Kidney epithelial cell (primary cell): ENCODE data around the gene ATXN7L2. TPM values are rescaled to one million over a fixed set of nuclear protein-coding genes. Genes with fewer than 3 reads are reported as not detected.
"Not testable (repeated sequence)": the region's sequence is repeated elsewhere in the genome, so short reads cannot be mapped to it uniquely, and the experiment has no call there.

Experiments
- DNase-seq: peaks from one replicate; pipeline ENCODE4 v3.0.0-alpha.2; 2010; ENCODE audit warnings: low read depth
- H3K27me3 ChIP-seq: 2 replicates; pipeline ENCODE4 v1.6.0; 2011; ENCODE audit warnings: low read length; ENCODE audit not compliant: control insufficient read depth, insufficient read depth
- H3K36me3 ChIP-seq: 2 replicates; pipeline ENCODE4 v1.5.1; 2011; ENCODE audit warnings: low read length; ENCODE audit not compliant: control insufficient read depth, insufficient read depth
- H3K4me3 ChIP-seq: 2 replicates; pipeline ENCODE4 v1.5.1; 2011; ENCODE audit warnings: low read depth, mild to moderate bottlenecking, control low read depth, low read length
- CTCF ChIP-seq: IDR thresholded peaks from 2 replicates; pipeline ENCODE4 v1.5.1; 2011; ENCODE audit warnings: mild to moderate bottlenecking, moderate library complexity, low read length, control low read depth, inconsistent platforms; ENCODE audit not compliant: insufficient read depth, poor library complexity, severe bottlenecking
- total RNA-seq: library from RNA; depleted of rRNA; stranded (reverse); fragments of >200 nt; gene quantifications from 2 replicates; pipeline ENCODE4 v1.2.3, GENCODE V29; 2015

Gene ATXN7L2
- 6.7 and 8.3 TPM in 2 replicates for total RNA-seq

GRCh38 chr1:109483672-109484518, at the start of gene ATXN7L2:
Gene ATXN7L2 (plus strand): TSS chr1:109483905. CDS start chr1:109483954, 49 bp downstream.
- Histone ChIP-seq H3K27me3 (peaks cover 15% of the 10 kb centered on the region), H3K4me3 (peak within 1 kb of the TSS; percentile 68), H3K36me3 (peaks cover 1% of the 10 kb centered on the region)
- no peak for TF ChIP-seq CTCF
- peak; percentile 50 for DNase-seq

- Histone ChIP-seq H3K27me3 (no peaks in the 10 kb centered on the region), H3K36me3 (no peaks in the 10 kb centered on the region), H3K4me3 (no peak overlapping the region)
- TF ChIP-seq CTCF, result no peak
- DNase-seq, result no peak
Observed at GRCh38 chr1:109434484-109434883, 49.2 kb upstream of the ATXN7L2 start.

GRCh38 chr1:109438798-109439297, 44.9 kb upstream of the ATXN7L2 start:
- TF ChIP-seq CTCF, result no peak
- H3K4me3 ChIP-seq, result no peak overlapping the region
- peak; percentile 81 for DNase-seq
- no peaks in the 10 kb centered on the region for H3K36me3 ChIP-seq
- H3K27me3 ChIP-seq, result peaks cover 3% of the 10 kb centered on the region

GRCh38 chr1:109441069-109441468, 42.6 kb upstream of the ATXN7L2 start:
- no peaks in the 10 kb centered on the region for H3K36me3 ChIP-seq
- no peak for TF ChIP-seq CTCF
- no peak for DNase-seq
- no peak overlapping the region for H3K4me3 ChIP-seq
- peaks cover 3% of the 10 kb centered on the region for H3K27me3 ChIP-seq

- no peaks in the 10 kb centered on the region for H3K36me3 ChIP-seq
- peaks cover 3% of the 10 kb centered on the region for H3K27me3 ChIP-seq
- H3K4me3 ChIP-seq, result no peak overlapping the region
- no peak for DNase-seq
- TF ChIP-seq CTCF, result no peak
Observed at GRCh38 chr1:109443476-109443875, 40.2 kb upstream of the ATXN7L2 start.

GRCh38 chr1:109444346-109444745, 39.4 kb upstream of the ATXN7L2 start:
- no peak for TF ChIP-seq CTCF
- H3K36me3 ChIP-seq, result no peaks in the 10 kb centered on the region
- H3K4me3 ChIP-seq, result no peak overlapping the region
- no peak for DNase-seq
- peaks cover 3% of the 10 kb centered on the region for H3K27me3 ChIP-seq

GRCh38 chr1:109445949-109446695, 37.6 kb upstream of the ATXN7L2 start:
- H3K27me3 ChIP-seq, H3K4me3 ChIP-seq, DNase-seq, H3K36me3 ChIP-seq: not testable (repeated sequence)
